ENCODE data around the gene LAMC2.

DNA sequence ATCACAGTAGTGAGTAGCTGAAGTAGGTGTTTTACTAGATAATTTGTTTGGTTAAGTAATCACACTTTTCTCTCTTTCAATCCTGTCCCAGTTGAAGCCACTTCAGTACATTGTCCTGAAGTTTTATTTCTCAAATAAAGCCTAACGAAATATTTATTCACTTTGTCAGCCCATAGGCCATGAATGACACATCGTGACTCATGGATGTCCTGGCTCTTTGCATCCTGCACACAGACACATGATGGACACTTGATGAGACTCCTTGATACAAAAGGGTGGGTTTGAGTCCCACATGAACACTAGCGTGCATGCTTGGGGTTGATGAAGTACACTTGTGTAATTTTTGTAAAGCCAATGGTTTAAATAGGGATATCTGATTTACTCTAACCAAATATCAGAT lies 22.7 kb upstream of the LAMC2 start:
- TF ChIP-seq, protein P1, sequence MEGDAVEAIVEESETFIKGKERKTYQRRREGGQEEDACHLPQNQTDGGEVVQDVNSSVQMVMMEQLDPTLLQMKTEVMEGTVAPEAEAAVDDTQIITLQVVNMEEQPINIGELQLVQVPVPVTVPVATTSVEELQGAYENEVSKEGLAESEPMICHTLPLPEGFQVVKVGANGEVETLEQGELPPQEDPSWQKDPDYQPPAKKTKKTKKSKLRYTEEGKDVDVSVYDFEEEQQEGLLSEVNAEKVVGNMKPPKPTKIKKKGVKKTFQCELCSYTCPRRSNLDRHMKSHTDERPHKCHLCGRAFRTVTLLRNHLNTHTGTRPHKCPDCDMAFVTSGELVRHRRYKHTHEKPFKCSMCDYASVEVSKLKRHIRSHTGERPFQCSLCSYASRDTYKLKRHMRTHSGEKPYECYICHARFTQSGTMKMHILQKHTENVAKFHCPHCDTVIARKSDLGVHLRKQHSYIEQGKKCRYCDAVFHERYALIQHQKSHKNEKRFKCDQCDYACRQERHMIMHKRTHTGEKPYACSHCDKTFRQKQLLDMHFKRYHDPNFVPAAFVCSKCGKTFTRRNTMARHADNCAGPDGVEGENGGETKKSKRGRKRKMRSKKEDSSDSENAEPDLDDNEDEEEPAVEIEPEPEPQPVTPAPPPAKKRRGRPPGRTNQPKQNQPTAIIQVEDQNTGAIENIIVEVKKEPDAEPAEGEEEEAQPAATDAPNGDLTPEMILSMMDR (conservative IDR thresholded peaks at IDR 0.05; ENCODE audit: low read length), result no peak
- TF ChIP-seq EZH2phosphoT487 (IDR thresholded peaks at IDR 0.05; ENCODE audit: borderline replicate concordance), result no peak

Data from Loucy (cell line).